A549 (cell line): ENCODE data around the gene CES4A. TPM values are rescaled to one million over a fixed set of nuclear protein-coding genes. Genes with fewer than 3 reads are reported as not detected.

Experiments
- ATAC-seq, 2 experiments: fragments of 200-7000 bp in 1 of 2; fragments of >200 bp in 1 of 2; cut with Nextera tagmentation in 1 of 2; cut with Tn5 transposase in 1 of 2; 3 replicates each; pipeline versions ENCODE4 v1.8.0 to v1.9.1; 2018 to 2020; ENCODE audit warnings: mild to moderate bottlenecking in 1 of 2, moderate library complexity in 1 of 2
- CTCF ChIA-PET: fragments of 300-600 bp; sonication (Branson Sonifier 250); formaldehyde crosslinking; extraction: SDS; loops from one replicate; lab custom pipeline; 2021; ENCODE audit warnings: antibody characterized with exemption, inconsistent platforms; lab: Yijun Ruan, JAX
- POLR2A ChIA-PET: fragments of 350-600 bp; formaldehyde crosslinking; extraction: SDS; loops from one replicate; lab custom pipeline; 2021; ENCODE audit warnings: antibody characterized with exemption, inconsistent platforms; lab: Yijun Ruan, JAX
- DNase-seq, 2 experiments: peaks; one replicate each; pipeline versions ENCODE4 v3.0.0 to v3.0.0-alpha.2; 2011 to 2016; ENCODE audit warnings: low read depth in 1 of 2, low spot score in 1 of 2
- FAIRE-seq: peaks from 2 replicates; lab custom pipeline; 2011; peaks lifted over from hg19 to GRCh38; lab: Jason Lieb, UNC
- H3K27ac ChIP-seq, 2 experiments: fragments of >200 bp; sonication (Bioruptor Twin); formaldehyde crosslinking; 3 replicates each; pipeline ENCODE4 v1.5.1; 2016 to 2017
- H3K4me1 ChIP-seq: fragments of >200 bp; sonication (Bioruptor Twin); formaldehyde crosslinking; 3 replicates; pipeline ENCODE4 v1.6.1; 2016
- H3K4me2 ChIP-seq: fragments of >200 bp; sonication (Bioruptor Twin); formaldehyde crosslinking; 3 replicates; pipeline ENCODE4 v1.6.1; 2016
- H3K4me3 ChIP-seq: fragments of >200 bp; sonication (Bioruptor Twin); formaldehyde crosslinking; 3 replicates; pipeline ENCODE4 v1.5.1; 2016
- H3K9me3 ChIP-seq: fragments of >200 bp; sonication (Bioruptor Twin); formaldehyde crosslinking; 3 replicates; pipeline ENCODE4 v1.6.1; 2016
- BHLHE40 ChIP-seq: IDR thresholded peaks from 2 replicates; pipeline ENCODE4 v1.6.1; 2012; ENCODE audit warnings: low read depth, low read length, inconsistent platforms
- CBX2 ChIP-seq: fragments of 200-600 bp; sonication (generic); IDR thresholded peaks from 2 replicates; pipeline ENCODE4 v1.6.1; 2016; ENCODE audit warnings: low read depth, mild to moderate bottlenecking, borderline replicate concordance
- CEBPB ChIP-seq, 2 experiments: fragments of >200 bp in 1 of 2; sonication (Bioruptor Twin) in 1 of 2; formaldehyde crosslinking in 1 of 2; IDR thresholded peaks; 2 replicates each; pipeline ENCODE4 v1.6.1; 2012 to 2016
- ELK1 ChIP-seq: fragments of 150-350 bp; IDR thresholded peaks from 2 replicates; pipeline ENCODE4 v1.6.1; 2014; ENCODE audit warnings: low read depth, mild to moderate bottlenecking, low read length
- EP300 ChIP-seq, 2 experiments: fragments of >200 bp; sonication (Bioruptor Twin); formaldehyde crosslinking; IDR thresholded peaks; 2 replicates in 1 of 2; 3 replicates in 1 of 2; pipeline ENCODE4 v1.6.1; 2016 to 2017
- ESRRA ChIP-seq: fragments of 150-350 bp; IDR thresholded peaks from 2 replicates; pipeline ENCODE4 v1.6.1; 2014; ENCODE audit warnings: mild to moderate bottlenecking, low read length, borderline replicate concordance
- FOSB ChIP-seq: fragments of 250-450 bp; sonication (Bioruptor Pico); IDR thresholded peaks from 2 replicates; pipeline ENCODE4 v1.5.0; 2020; ENCODE audit warnings: mild to moderate bottlenecking, moderate library complexity
- FOSL2 ChIP-seq, 2 experiments: fragments of 450-650 bp in 1 of 2; fragments of >200 bp in 1 of 2; sonication (Bioruptor Twin) in 1 of 2; formaldehyde crosslinking; IDR thresholded peaks; 2 replicates each; pipeline versions ENCODE4 v1.5.0 to v1.6.1; 2016 to 2020; ENCODE audit warnings: mild to moderate bottlenecking in 1 of 2, moderate library complexity in 1 of 2
- FOXS1 ChIP-seq: fragments of 250-450 bp; sonication (Bioruptor Pico); IDR thresholded peaks from 2 replicates; pipeline ENCODE4 v1.5.0; 2020; ENCODE audit warnings: mild to moderate bottlenecking, moderate library complexity
- GATA3 ChIP-seq: IDR thresholded peaks from 2 replicates; pipeline ENCODE4 v1.6.1; 2012; ENCODE audit warnings: borderline replicate concordance
- HDAC2 ChIP-seq: fragments of 200-600 bp; sonication (generic); IDR thresholded peaks from 2 replicates; pipeline ENCODE4 v1.6.1; 2016
- HOXA7 ChIP-seq: fragments of 250-450 bp; sonication (Bioruptor Pico); IDR thresholded peaks from 2 replicates; pipeline ENCODE4 v1.5.0; 2020; ENCODE audit warnings: mild to moderate bottlenecking, moderate library complexity
- HOXB13 ChIP-seq: fragments of 250-450 bp; sonication (Bioruptor Pico); IDR thresholded peaks from 2 replicates; pipeline ENCODE4 v1.5.0; 2020; ENCODE audit warnings: low read depth, mild to moderate bottlenecking, moderate library complexity
- JUN ChIP-seq, 2 experiments: fragments of >200 bp; sonication (Bioruptor Twin); formaldehyde crosslinking; IDR thresholded peaks; 2 replicates in 1 of 2; 3 replicates in 1 of 2; pipeline ENCODE4 v1.6.1; 2016 to 2017
- KDM5A ChIP-seq: fragments of 200-600 bp; sonication (generic); IDR thresholded peaks from 2 replicates; pipeline ENCODE4 v1.6.1; 2016; ENCODE audit warnings: antibody characterized with exemption, mild to moderate bottlenecking
- MAX ChIP-seq: IDR thresholded peaks from 2 replicates; pipeline ENCODE4 v1.6.1; 2012
- MAZ ChIP-seq: fragments of 150-350 bp; IDR thresholded peaks from 2 replicates; pipeline ENCODE4 v1.6.1; 2014; ENCODE audit warnings: antibody characterized with exemption, low read depth, low read length, borderline replicate concordance
- PBX3 ChIP-seq: IDR thresholded peaks from 2 replicates; pipeline ENCODE4 v1.6.1; 2012
- POLR2A ChIP-seq: IDR thresholded peaks from 2 replicates; pipeline ENCODE4 v1.6.1; 2012; ENCODE audit warnings: mild to moderate bottlenecking, low read length
- RAD21 ChIP-seq, 2 experiments: fragments of >200 bp in 1 of 2; sonication (Bioruptor Twin) in 1 of 2; formaldehyde crosslinking in 1 of 2; IDR thresholded peaks in 1 of 2; conservative IDR thresholded peaks in 1 of 2; 2 replicates in 1 of 2; 3 replicates in 1 of 2; pipeline ENCODE4 v1.6.1; 2012 to 2018; ENCODE audit warnings: inconsistent platforms in 1 of 2
- RARB ChIP-seq: fragments of 250-450 bp; sonication (Bioruptor Pico); IDR thresholded peaks from 2 replicates; pipeline ENCODE4 v1.8.0; 2021; ENCODE audit warnings: mild to moderate bottlenecking, moderate library complexity
- RCOR1 ChIP-seq: fragments of 150-350 bp; IDR thresholded peaks from 2 replicates; pipeline ENCODE4 v1.6.1; 2014; ENCODE audit warnings: antibody characterized with exemption, low read length, low read depth
- RFX5 ChIP-seq: fragments of 450-650 bp; IDR thresholded peaks from 2 replicates; pipeline ENCODE4 v1.7.1; 2014; ENCODE audit warnings: antibody characterized with exemption, mild to moderate bottlenecking, moderate library complexity
- RNF2 ChIP-seq: fragments of 200-600 bp; sonication (generic); IDR thresholded peaks from 2 replicates; pipeline ENCODE4 v1.6.1; 2016; ENCODE audit warnings: low read depth, mild to moderate bottlenecking, antibody characterized with exemption, moderate library complexity, borderline replicate concordance
- SMC3 ChIP-seq: fragments of >200 bp; sonication (Bioruptor Twin); formaldehyde crosslinking; IDR thresholded peaks from 3 replicates; pipeline ENCODE4 v1.6.1; 2018; ENCODE audit warnings: inconsistent platforms
- SREBF2 ChIP-seq: fragments of 450-650 bp; IDR thresholded peaks from 2 replicates; pipeline ENCODE4 v1.6.1; 2014; ENCODE audit warnings: mild to moderate bottlenecking, moderate library complexity
- TP53 ChIP-seq: fragments of 250-450 bp; sonication (Bioruptor Pico); IDR thresholded peaks from 2 replicates; pipeline ENCODE4 v1.5.0; 2021; ENCODE audit warnings: mild to moderate bottlenecking, moderate library complexity
- ZFP36 ChIP-seq: fragments of 450-650 bp; IDR thresholded peaks from 2 replicates; pipeline ENCODE4 v1.6.1; 2014; ENCODE audit warnings: borderline replicate concordance; ENCODE audit not compliant: partially characterized antibody
- ZNF302 ChIP-seq: fragments of 250-450 bp; sonication (Bioruptor Pico); IDR thresholded peaks from 2 replicates; pipeline ENCODE4 v1.9.0; 2021; ENCODE audit warnings: inconsistent platforms, mild to moderate bottlenecking, moderate library complexity
- WGBS: methylation state at CpG from one replicate; pipeline ENCODE4 v1.1.6; 2017; ENCODE audit errors: missing lambda C conversion rate; 5-methylcytosine and 5-hydroxymethylcytosine counted together
- polyA plus RNA-seq, 4 experiments: library from polyadenylated mRNA; depleted of rRNA in 3 of 4; stranded (reverse); fragments of >200 nt; fragmentation: RNase III in 1 of 4; extraction: RNeasy Plus Mini Kit Qiagen cat#74134 plus additional on column Dnase treatment in 1 of 4; gene quantifications; 2 replicates in 3 of 4; 3 replicates in 1 of 4; pipeline ENCODE4 v1.2.3, GENCODE V29; 2011 to 2017

CES4A gene
- polyA plus RNA-seq, 2 of the 4 experiments (the other 2 are of a cell fraction) = 2.8 to 3.5 TPM

GRCh38 chr16:66964049-66964448, 24.3 kb upstream of the CES4A start:
- H3K27ac ChIP-seq = no peak overlapping the region
- POLR2A ChIA-PET = interaction anchor here (1.0 kb wide), 1 partner anchor 12 kb away, joined by 3 read pairs; no protein-coding TSS in a partner anchor
- H3K4me2 ChIP-seq = no peak overlapping the region
- CTCF ChIA-PET = interaction anchor here (0.5 to 15.9 kb wide), 13 partner anchors 10 to 436 kb away, joined by 3 to 216 read pairs (median 5); partner anchors contain the start of genes FBXL8 and TRADD
- DNase-seq (no peak), FAIRE-seq (no peak), ATAC-seq (no peak)
- 47% methylated on average over 3 of the region's 6 CpGs for WGBS
- TF ChIP-seq FOSB (CRISPR knock-in tag) = no peak
- TF ChIP-seq MAZ = no peak
- no peak for TF ChIP-seq BHLHE40
- no peak for TF ChIP-seq PBX3
- TF ChIP-seq FOXS1 (CRISPR knock-in tag) = no peak
- TF ChIP-seq RAD21 (conservative IDR thresholded peaks at IDR 0.05 in 1 of 2, IDR thresholded peaks at IDR 0.05 in 1 of 2) = no peak
- TF ChIP-seq FOSL2 (IDR thresholded peaks at IDR 0.05) = no peak
- no peak for TF ChIP-seq FOSL2 (CRISPR knock-in tag; IDR thresholded peaks at IDR 0.05)
- H3K4me3 ChIP-seq = no peak overlapping the region
- no peaks in the 10 kb centered on the region for H3K4me1 ChIP-seq
- H3K9me3 ChIP-seq = no peaks in the 10 kb centered on the region

GRCh38 chr16:66968847-66969246, 19.5 kb upstream of the CES4A start:
- Histone ChIP-seq H3K27ac (no peak overlapping the region), H3K9me3 (no peaks in the 10 kb centered on the region), H3K4me3 (no peak overlapping the region), H3K4me1 (peaks cover 13% of the 10 kb centered on the region), H3K4me2 (no peak overlapping the region)
- POLR2A ChIA-PET = no interaction called here
- FAIRE-seq (no peak), DNase-seq (no peak), ATAC-seq (no peak)
- no peak for TF ChIP-seq RNF2
- CTCF ChIA-PET = interaction anchor here (0.7 to 15.9 kb wide), 7 partner anchors 6 to 216 kb away, joined by 3 to 216 read pairs (median 65); partner anchors contain the start of genes B3GNT9, CES3, FBXL8 and TRADD
- 87% methylated on average over 5 of the region's 5 CpGs for whole genome bisulfite sequencing

- FAIRE-seq = no peak
- no peak for TF ChIP-seq HOXB13 (CRISPR knock-in tag)
- TF ChIP-seq FOXS1 (CRISPR knock-in tag) = no peak
- TF ChIP-seq CBX2 = no peak
- TF ChIP-seq RARB (CRISPR knock-in tag) = no peak
- no peak for TF ChIP-seq TP53 (CRISPR knock-in tag)
- TF ChIP-seq SREBF2 = no peak
- TF ChIP-seq HOXA7 (CRISPR knock-in tag) = no peak
- no peak for TF ChIP-seq CEBPB (IDR thresholded peaks at IDR 0.05)
- TF ChIP-seq BHLHE40 = no peak
- TF ChIP-seq JUN (IDR thresholded peaks at IDR 0.05) = 0 out of 5 replicates have a peak, but pooled peaks of 1 of the 2 experiments have one; percentile 30
- no peak for TF ChIP-seq ELK1
- TF ChIP-seq RFX5 = no peak
- peak; percentile 55; the same call in 1 of the 2 replicates for TF ChIP-seq GATA3
- peak; percentile 24 for TF ChIP-seq ZFP36
- no peak for TF ChIP-seq SMC3
- TF ChIP-seq RCOR1 = no peak
- no peak for TF ChIP-seq HDAC2
- TF ChIP-seq RAD21 (conservative IDR thresholded peaks at IDR 0.05 in 1 of 2, IDR thresholded peaks at IDR 0.05 in 1 of 2) = no peak
- no peak for TF ChIP-seq ESRRA
- no peak for TF ChIP-seq KDM5A
- no peak; a peak in 1 of 5 replicates for TF ChIP-seq EP300 (IDR thresholded peaks at IDR 0.05)
- no peak for TF ChIP-seq MAX
- TF ChIP-seq ZNF302 = no peak
- TF ChIP-seq POLR2A = no peak
- TF ChIP-seq, all 56 proteins: peak for 3
- ChIA-PET CTCF (interaction anchor here (0.7 to 15.9 kb wide), 12 partner anchors 4 to 356 kb away, joined by 3 to 216 read pairs (median 4); partner anchors contain the start of genes B3GNT9, CES3, FBXL8 and LRRC36), POLR2A (no interaction called here)
- ATAC-seq (peak; percentile 38 to 52; a peak in 5 of 6 replicates), DNase-seq (peak in 1 of 2 experiments; percentile 39)
- Histone ChIP-seq H3K4me2 (0 out of 3 replicates have a peak overlapping the region, but pooled peaks have one; percentile 20), H3K9me3 (no peaks in the 10 kb centered on the region), H3K27ac (peak overlapping the region; percentile 25 to 35; a peak in 3 of 6 replicates), H3K4me1 (peaks cover 13% of the 10 kb centered on the region), H3K4me3 (no peak overlapping the region)
- WGBS = 52% methylated on average over 10 of the region's 10 CpGs
Measured at GRCh38 chr16:66970775-66971720, 17.3 kb upstream of the CES4A start.
